Caco-2 (cell line): ENCODE results near the gene PIGU. TPM values are rescaled to one million over a fixed set of nuclear protein-coding genes. Genes with fewer than 3 reads are reported as not detected.
A peak's percentile ranks its signal among the peaks of the same experiment; 100 is the strongest.
"Not testable (repeated sequence)": the region's sequence is repeated elsewhere in the genome, so short reads cannot be mapped to it uniquely, and the experiment has no call there.

Experiments
- BruUV-seq: library from RNA; stranded (reverse); fragments of 400-500 nt; replicated peaks from 2 replicates; lab custom pipeline; 2021; lab: Mats Ljungman, UMichigan
- CTCF ChIA-PET: fragments of 300-600 bp; sonication (Branson Sonifier 250); formaldehyde crosslinking; loops from one replicate; lab custom pipeline; 2022; ENCODE audit warnings: antibody characterized with exemption; lab: Charles Lee
- POLR2A ChIA-PET: fragments of 300-600 bp; sonication (Branson Sonifier 250); formaldehyde crosslinking; loops from one replicate; lab custom pipeline; 2022; ENCODE audit warnings: antibody characterized with exemption; lab: Charles Lee
- DNase-seq, 2 experiments: peaks; one replicate each; pipeline versions ENCODE4 v3.0.0 to v3.0.0-alpha.2; 2020 to 2022
- H3K27me3 ChIP-seq: replicated peaks from 2 replicates; pipeline ENCODE4 v1.6.0; 2011; ENCODE audit warnings: low read length; ENCODE audit not compliant: control insufficient read depth, insufficient read depth
- H3K36me3 ChIP-seq: 2 replicates; pipeline ENCODE4 v1.5.1; 2011; ENCODE audit warnings: low read length; ENCODE audit not compliant: control insufficient read depth, insufficient read depth
- H3K4me1 ChIP-seq: fragments of 250-450 bp; sonication (Bioruptor Pico); 2 replicates; pipeline ENCODE4 v1.5.1; 2020; ENCODE audit warnings: mild to moderate bottlenecking
- H3K4me3 ChIP-seq: 2 replicates; pipeline ENCODE4 v1.5.1; 2011; ENCODE audit warnings: low read depth, mild to moderate bottlenecking, control low read depth, low read length
- H3K9me3 ChIP-seq: fragments of 250-450 bp; sonication (Bioruptor Pico); 2 replicates; pipeline ENCODE4 v1.5.1; 2020; ENCODE audit warnings: mild to moderate bottlenecking, moderate library complexity
- H3K27ac Mint-ChIP-seq: one replicate; pipeline ENCODE4 v1.8.0; 2022; ENCODE audit warnings: mixed read lengths; ENCODE audit not compliant: unreplicated experiment
- H3K27me3 Mint-ChIP-seq: one replicate; pipeline ENCODE4 v1.8.0; 2022; ENCODE audit warnings: mixed read lengths; ENCODE audit not compliant: insufficient read depth, unreplicated experiment
- H3K36me3 Mint-ChIP-seq: one replicate; pipeline ENCODE4 v1.8.0; 2022; ENCODE audit warnings: mild to moderate bottlenecking, mixed read lengths; ENCODE audit not compliant: insufficient read depth, unreplicated experiment
- H3K4me1 Mint-ChIP-seq: one replicate; pipeline ENCODE4 v1.8.0; 2022; ENCODE audit warnings: low read depth, mixed read lengths; ENCODE audit not compliant: unreplicated experiment
- H3K4me3 Mint-ChIP-seq: one replicate; pipeline ENCODE4 v1.8.0; 2022; ENCODE audit warnings: mild to moderate bottlenecking, moderate library complexity, mixed read lengths; ENCODE audit not compliant: unreplicated experiment
- H3K9me3 Mint-ChIP-seq: one replicate; pipeline ENCODE4 v1.8.0; 2022; ENCODE audit warnings: mixed read lengths; ENCODE audit not compliant: unreplicated experiment
- CTCF ChIP-seq, 2 experiments: fragments of 200-600 bp in 1 of 2; IDR thresholded peaks; 1 replicate in 1 of 2; 2 replicates in 1 of 2; pipeline versions ENCODE4 v1.5.1 to v1.8.0; 2011 to 2022; ENCODE audit warnings: antibody characterized with exemption in 1 of 2, control low read depth in 1 of 2, inconsistent platforms in 1 of 2, low read depth in 1 of 2, low read length in 1 of 2, mild to moderate bottlenecking in 1 of 2, moderate library complexity in 1 of 2; ENCODE audit not compliant: insufficient read depth in 1 of 2, severe bottlenecking in 1 of 2, unreplicated experiment in 1 of 2
- intact Hi-C: fragments of 100-400 bp; cut with micrococcal nuclease; formaldehyde crosslinking; loops from one replicate; pipeline ENCODE4 v1.10.0; 2022; ENCODE audit not compliant: unreplicated experiment
- total RNA-seq: library from RNA; stranded (reverse); gene quantifications from 2 replicates; pipeline ENCODE4 v1.2.3, GENCODE V29; 2022

The PIGU gene
- total RNA-seq, 1 experiment from 2014 or later = 61.7 TPM

- TF ChIP-seq CTCF (IDR thresholded peaks at IDR 0.05; ENCODE audit: insufficient read depth in 1 of 2, low read depth in 1 of 2, low read length in 1 of 2, severe bottlenecking in 1 of 2, unreplicated experiment in 1 of 2) = no peak
- H3K9me3 ChIP-seq = no peaks in the 10 kb centered on the region
- peaks cover 19% of the 10 kb centered on the region for H3K4me1 Mint-ChIP-seq
- H3K36me3 Mint-ChIP-seq = peaks cover 90% of the 10 kb centered on the region
- peak overlapping the region; percentile 85 for H3K4me3 Mint-ChIP-seq
- CTCF ChIA-PET = interaction anchor here (0.5 to 4.4 kb wide), 11 partner anchors 23 to 325 kb away, joined by 3 to 75 read pairs (median 4); no protein-coding TSS in a partner anchor
- H3K36me3 ChIP-seq = no peaks in the 10 kb centered on the region
- DNase-seq = peak; percentile 90 to 94
- H3K27me3 Mint-ChIP-seq = no peaks in the 10 kb centered on the region
- no peaks in the 10 kb centered on the region for H3K9me3 Mint-ChIP-seq
- POLR2A ChIA-PET = interaction anchor here (0.6 to 2.5 kb wide), 17 partner anchors 10 to 523 kb away, joined by 3 to 21 read pairs (median 5); partner anchors contain the start of genes AHCY, EIF2S2, ITCH and PIGU
- intact Hi-C loops = loop anchor here (1.0 kb wide), 3 partner anchors 10 to 212 kb away; partner anchors contain the start of gene AHCY
- peaks cover 6% of the 10 kb centered on the region for H3K4me1 ChIP-seq
- TSS peak; percentile 72 for BruUV-seq
- H3K27ac Mint-ChIP-seq = peak overlapping the region; percentile 91
- H3K27me3 ChIP-seq = no peaks in the 10 kb centered on the region
- H3K4me3 ChIP-seq = peak overlapping the region; percentile 52
Observed at GRCh38 chr20:34515484-34516246, 161.2 kb downstream of the PIGU start.

GRCh38 chr20:34514897-34515483 is 161.9 kb downstream of the PIGU start:
- TF ChIP-seq CTCF (IDR thresholded peaks at IDR 0.05; ENCODE audit: insufficient read depth in 1 of 2, low read depth in 1 of 2, low read length in 1 of 2, severe bottlenecking in 1 of 2, unreplicated experiment in 1 of 2) = no peak
- Mint-ChIP-seq H3K4me3 (peak overlapping the region; percentile 85), H3K27ac (peak overlapping the region; percentile 91), H3K27me3 (no peaks in the 10 kb centered on the region), H3K36me3 (peaks cover 93% of the 10 kb centered on the region), H3K9me3 (no peaks in the 10 kb centered on the region), H3K4me1 (peaks cover 19% of the 10 kb centered on the region)
- CTCF ChIA-PET = interaction anchor here (0.6 to 4.4 kb wide), 6 partner anchors 8 to 324 kb away, joined by 3 to 75 read pairs (median 6); no protein-coding TSS in a partner anchor
- Histone ChIP-seq H3K4me3 (peak overlapping the region; percentile 52), H3K27me3 (no peaks in the 10 kb centered on the region), H3K36me3 (no peaks in the 10 kb centered on the region), H3K9me3 (no peaks in the 10 kb centered on the region), H3K4me1 (peaks cover 6% of the 10 kb centered on the region)
- no peak for DNase-seq
- intact Hi-C loops = loop anchor here (1.0 kb wide), 1 partner anchor 212 kb away; the partner anchor contains the start of gene AHCY
- POLR2A ChIA-PET = interaction anchor here (0.6 to 2.5 kb wide), 10 partner anchors 11 to 402 kb away, joined by 3 to 21 read pairs (median 9); partner anchors contain the start of genes AHCY, EIF2S2, ITCH and PIGU
- no TSS peak for BruUV-seq

- H3K36me3 ChIP-seq, H3K27me3 Mint-ChIP-seq, H3K4me3 ChIP-seq, intact Hi-C loops, BruUV-seq, DNase-seq, H3K4me1 ChIP-seq, POLR2A ChIA-PET, H3K27me3 ChIP-seq, H3K9me3 Mint-ChIP-seq, H3K9me3 ChIP-seq: not testable (repeated sequence)
- Mint-ChIP-seq H3K4me1 (peaks cover 19% of the 10 kb centered on the region), H3K36me3 (peaks cover 88% of the 10 kb centered on the region), H3K27ac (peak overlapping the region; percentile 91), H3K4me3 (peak overlapping the region; percentile 85)
- CTCF ChIA-PET = interaction anchor here (0.6 to 4.4 kb wide), 3 partner anchors 9 to 211 kb away, joined by 3 to 75 read pairs (median 5); no protein-coding TSS in a partner anchor
Observed at GRCh38 chr20:34514034-34514433, 162.9 kb downstream of the PIGU start.
